ENCODE measurements around the gene SLC17A5.
"Not testable (repeated sequence)": the region's sequence is repeated elsewhere in the genome, so short reads cannot be mapped to it uniquely, and the experiment has no call there.

The SLC17A5 gene

GRCh38 chr6:73665686-73666319, 12.0 kb upstream of the SLC17A5 start:
- no peak for DNase-seq

GRCh38 chr6:73664701-73665100, 10.9 kb upstream of the SLC17A5 start:
- no peak for DNase-seq

GRCh38 chr6:73657201-73657600, 3.4 kb upstream of the SLC17A5 start:
- no peak for DNase-seq

- no peak for DNase-seq
Measured at GRCh38 chr6:73656531-73657145, 2.8 kb upstream of the SLC17A5 start.

GRCh38 chr6:73655341-73655917, 1.6 kb upstream of the SLC17A5 start:
- DNase-seq = no peak

GRCh38 chr6:73652637-73653570, 888 bp downstream of the SLC17A5 start:
- DNase-seq = peak; percentile 74

GRCh38 chr6:73649783-73650182, 4.0 kb downstream of the SLC17A5 start:
- DNase-seq = no peak

- no peak for DNase-seq
Measured at GRCh38 chr6:73648166-73648565, 5.6 kb downstream of the SLC17A5 start.

GRCh38 chr6:73644941-73645591, 8.7 kb downstream of the SLC17A5 start:
- DNase-seq = peak; percentile 12

- no peak for DNase-seq
Measured at GRCh38 chr6:73644030-73644429, 9.8 kb downstream of the SLC17A5 start.

GRCh38 chr6:73642530-73642929, 11.3 kb downstream of the SLC17A5 start:
- no peak for DNase-seq

- no peak for DNase-seq
Measured at GRCh38 chr6:73640179-73640750, 13.5 kb downstream of the SLC17A5 start.

GRCh38 chr6:73639040-73639439, 14.8 kb downstream of the SLC17A5 start:
- DNase-seq = no peak

GRCh38 chr6:73637404-73637803, 16.4 kb downstream of the SLC17A5 start:
- no peak for DNase-seq

- DNase-seq = no peak
Measured at GRCh38 chr6:73636048-73636447, 17.7 kb downstream of the SLC17A5 start.

- no peak for DNase-seq
Measured at GRCh38 chr6:73632346-73632745, 21.4 kb downstream of the SLC17A5 start.

GRCh38 chr6:73631849-73632248, 21.9 kb downstream of the SLC17A5 start:
- no peak for DNase-seq

- no peak for DNase-seq
Measured at GRCh38 chr6:73630401-73630800, 23.4 kb downstream of the SLC17A5 start.

GRCh38 chr6:73624896-73625295, 28.9 kb downstream of the SLC17A5 start:
- no peak for DNase-seq

GRCh38 chr6:73623480-73623879, 30.3 kb downstream of the SLC17A5 start:
- DNase-seq = not testable (repeated sequence)

GRCh38 chr6:73618082-73618481, 35.7 kb downstream of the SLC17A5 start:
- DNase-seq = not testable (repeated sequence)

- no peak for DNase-seq
Measured at GRCh38 chr6:73614802-73615201, 39.0 kb downstream of the SLC17A5 start.

All from NCI-H2171 treated with DMSO at 0.1 percent for 48 hours (cell line).